ENCODE results near the gene DLGAP1.

GRCh38 chr18:3863593-3863992 is 591.5 kb downstream of the DLGAP1 start:
- TF ChIP-seq FOXM1 (IDR thresholded peaks at IDR 0.05; ENCODE audit: borderline replicate concordance, low read depth) (no peak), TAF1 (IDR thresholded peaks at IDR 0.05; ENCODE audit: low read depth) (no peak)
- TF ChIP-seq, protein P1, sequence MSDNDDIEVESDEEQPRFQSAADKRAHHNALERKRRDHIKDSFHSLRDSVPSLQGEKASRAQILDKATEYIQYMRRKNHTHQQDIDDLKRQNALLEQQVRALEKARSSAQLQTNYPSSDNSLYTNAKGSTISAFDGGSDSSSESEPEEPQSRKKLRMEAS (IDR thresholded peaks at IDR 0.05): no peak

All from Ishikawa (cell line).